Stimulated activated naive CD8-positive, alpha-beta T cell treated with anti-CD3 and anti-CD28 coated beads, Interleukin-15, Interleukin-2, amounts not matched to agents 100 ng/mL and 50 ng/mL, for 24 hours (primary cell): ENCODE data around the gene KAT7.

Experiments
- H3K27ac Mint-ChIP-seq: one replicate; pipeline ENCODE4 v1.8.0; 2021; ENCODE audit warnings: mild to moderate bottlenecking, mixed read lengths
- H3K27me3 Mint-ChIP-seq: one replicate; pipeline ENCODE4 v1.8.0; 2021; ENCODE audit warnings: mixed read lengths
- H3K36me3 Mint-ChIP-seq: one replicate; pipeline ENCODE4 v1.8.0; 2021; ENCODE audit warnings: low read depth, mixed read lengths
- H3K4me1 Mint-ChIP-seq: one replicate; pipeline ENCODE4 v1.8.0; 2021; ENCODE audit warnings: low read depth, mixed read lengths
- H3K4me3 Mint-ChIP-seq: one replicate; pipeline ENCODE4 v1.8.0; 2021; ENCODE audit warnings: mild to moderate bottlenecking, mixed read lengths
- H3K9me3 Mint-ChIP-seq: one replicate; pipeline ENCODE4 v1.8.0; 2021; ENCODE audit warnings: mixed read lengths

The KAT7 gene

DNA sequence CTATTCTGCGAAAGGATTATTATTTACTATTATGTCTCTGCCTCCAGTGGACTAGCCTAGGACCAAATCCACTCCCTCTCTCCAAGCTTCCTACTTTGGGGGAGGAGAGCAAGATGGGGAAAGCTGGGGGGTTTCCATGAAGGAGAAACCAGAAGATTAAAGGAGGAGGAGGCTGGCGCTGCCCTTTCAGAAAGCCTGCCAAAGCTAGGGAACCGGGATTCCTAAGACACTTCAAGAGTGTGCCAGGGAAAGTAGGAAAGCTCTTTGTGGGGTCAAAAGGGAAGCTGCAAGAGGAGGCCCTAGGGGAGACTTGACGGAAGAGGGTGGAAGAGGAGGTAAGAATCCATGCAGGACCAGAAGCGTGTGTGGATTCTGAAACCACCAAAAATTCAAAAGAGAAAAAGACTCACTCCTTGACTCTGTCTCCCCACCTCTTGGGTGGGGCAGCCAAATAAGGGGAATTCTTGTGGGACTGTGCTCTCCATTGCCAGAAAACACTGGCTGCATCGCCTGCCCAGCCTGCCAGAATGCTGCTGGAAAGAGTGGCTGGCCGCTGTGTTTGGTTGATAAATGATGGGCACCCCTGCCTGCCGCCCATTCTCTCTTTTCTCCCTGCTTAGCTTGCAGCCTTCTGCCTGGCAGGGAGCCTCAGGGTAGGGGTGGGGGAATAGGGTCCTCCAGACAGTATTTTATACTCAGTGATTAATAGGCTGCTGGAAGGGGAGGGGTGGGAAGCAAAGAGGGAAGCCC, 11.8 kb upstream of the KAT7 start:
- no peak overlapping the region for H3K27ac Mint-ChIP-seq
- H3K4me1 Mint-ChIP-seq: peaks cover 24% of the 10 kb centered on the region
- H3K9me3 Mint-ChIP-seq: no peaks in the 10 kb centered on the region
- no peaks in the 10 kb centered on the region for H3K36me3 Mint-ChIP-seq
- H3K27me3 Mint-ChIP-seq: no peaks in the 10 kb centered on the region
- H3K4me3 Mint-ChIP-seq: no peak overlapping the region

DNA sequence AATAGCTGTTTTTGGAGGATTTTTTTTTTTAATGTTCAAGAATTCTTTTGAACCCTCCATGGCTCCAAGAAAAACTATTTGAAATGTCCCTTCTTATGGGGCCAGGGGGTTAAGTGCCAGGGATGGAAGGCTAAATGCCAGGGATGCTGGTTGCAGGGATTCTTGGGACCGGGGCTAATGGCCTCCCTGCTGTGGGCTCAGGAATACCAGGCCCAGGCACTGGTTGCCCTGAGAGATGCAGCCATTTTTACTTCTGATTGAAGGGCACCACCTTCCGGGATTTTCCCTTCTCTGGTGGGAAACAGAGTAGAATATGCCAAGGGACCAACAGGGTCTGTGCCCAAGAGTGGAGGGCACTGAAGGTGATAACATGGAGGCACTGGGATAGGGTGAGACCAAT, 10.9 kb upstream of the KAT7 start:
- no peak overlapping the region for H3K4me3 Mint-ChIP-seq
- no peak overlapping the region for H3K27ac Mint-ChIP-seq
- no peaks in the 10 kb centered on the region for H3K27me3 Mint-ChIP-seq
- no peaks in the 10 kb centered on the region for H3K9me3 Mint-ChIP-seq
- H3K36me3 Mint-ChIP-seq: no peaks in the 10 kb centered on the region
- H3K4me1 Mint-ChIP-seq: peaks cover 24% of the 10 kb centered on the region

DNA sequence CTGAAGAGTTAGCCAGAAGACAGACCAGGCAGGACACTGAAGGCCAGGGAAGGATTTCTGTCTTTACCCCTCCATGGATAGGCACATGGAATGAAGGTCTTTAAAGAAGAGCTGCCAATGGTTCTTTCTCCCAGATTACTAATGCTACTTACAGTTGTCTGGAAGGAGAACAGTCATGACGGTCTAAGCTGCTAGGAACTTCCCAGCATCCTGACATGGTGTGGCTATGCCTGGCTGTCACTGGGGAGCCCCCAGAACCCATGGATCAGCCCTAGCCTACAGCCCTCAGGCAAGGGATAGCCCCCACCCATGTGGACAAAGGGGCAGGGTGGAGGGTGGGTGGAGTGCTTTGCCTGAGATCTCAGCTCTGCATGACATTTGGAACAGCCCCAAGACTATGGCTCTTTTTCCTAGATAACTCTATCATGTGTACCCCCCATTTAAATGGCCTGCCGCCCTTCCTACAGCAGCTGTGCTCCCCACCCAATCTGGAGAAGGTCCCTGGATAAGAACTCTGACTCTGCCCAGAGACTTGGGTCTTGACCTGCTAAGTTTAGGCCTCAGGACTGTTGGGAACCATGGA, 9.2 kb upstream of the KAT7 start:
- H3K9me3 Mint-ChIP-seq: no peaks in the 10 kb centered on the region
- no peak overlapping the region for H3K4me3 Mint-ChIP-seq
- peaks cover 24% of the 10 kb centered on the region for H3K4me1 Mint-ChIP-seq
- no peaks in the 10 kb centered on the region for H3K27me3 Mint-ChIP-seq
- H3K27ac Mint-ChIP-seq: no peak overlapping the region
- no peaks in the 10 kb centered on the region for H3K36me3 Mint-ChIP-seq

DNA sequence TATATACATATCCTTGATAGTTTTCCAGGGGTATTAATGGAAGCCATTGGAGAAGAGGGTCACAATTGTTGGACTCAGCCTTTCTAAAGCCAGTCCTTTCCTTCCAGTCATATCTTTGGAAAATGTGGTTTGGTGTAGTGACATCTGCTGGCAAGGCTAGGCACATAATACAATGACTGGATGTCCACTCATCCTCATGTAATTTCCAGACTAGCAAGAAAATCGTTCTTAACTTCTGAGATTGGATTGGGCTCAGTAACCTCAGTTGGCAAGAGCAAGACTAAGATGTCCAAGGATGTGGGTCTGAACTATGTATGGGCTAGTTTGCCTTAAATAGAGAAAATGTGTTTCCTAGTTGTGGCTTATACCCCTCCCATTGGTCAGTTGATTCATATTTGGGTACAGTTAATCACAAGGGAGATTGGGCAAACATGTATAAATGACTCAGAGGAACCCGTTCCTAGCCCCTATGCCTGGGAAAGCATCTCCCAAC, 8.7 kb upstream of the KAT7 start:
- Mint-ChIP-seq H3K36me3 (no peaks in the 10 kb centered on the region), H3K27ac (peak overlapping the region; percentile 12), H3K27me3 (no peaks in the 10 kb centered on the region), H3K4me3 (no peak overlapping the region), H3K9me3 (no peaks in the 10 kb centered on the region), H3K4me1 (peaks cover 24% of the 10 kb centered on the region)

DNA sequence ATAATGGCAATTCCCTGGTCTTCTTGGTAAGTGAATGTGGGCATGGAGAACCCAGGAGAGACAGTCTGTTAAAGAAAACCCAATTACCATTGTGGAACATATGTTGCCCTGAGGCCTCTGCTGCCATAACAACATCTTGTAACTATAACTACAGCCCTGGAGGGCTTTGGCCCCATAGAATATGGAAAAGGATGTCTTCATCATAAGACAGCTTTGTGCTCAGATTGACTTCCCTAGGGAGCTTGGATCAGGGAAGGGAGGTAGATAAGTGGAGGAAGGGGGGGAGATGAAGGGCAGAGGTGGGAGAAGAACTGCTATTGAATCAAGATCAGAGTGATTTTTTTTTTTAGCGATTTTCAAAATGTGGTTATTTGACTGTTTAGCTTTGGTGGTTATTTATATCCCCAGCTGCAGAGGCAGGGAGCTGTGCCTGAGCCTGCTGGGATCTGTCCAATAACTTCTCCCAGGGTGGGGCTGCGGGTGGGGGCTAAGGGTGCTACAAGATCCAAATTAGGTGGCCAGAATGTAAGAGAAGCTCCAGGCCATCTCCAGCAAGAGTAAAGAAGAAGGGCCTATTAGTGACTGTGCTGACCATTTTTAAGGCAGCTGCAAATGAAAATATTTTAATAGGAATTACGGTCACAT, 5.3 kb upstream of the KAT7 start:
- no peaks in the 10 kb centered on the region for H3K36me3 Mint-ChIP-seq
- no peaks in the 10 kb centered on the region for H3K27me3 Mint-ChIP-seq
- peaks cover 33% of the 10 kb centered on the region for H3K4me1 Mint-ChIP-seq
- H3K4me3 Mint-ChIP-seq: no peak overlapping the region
- H3K9me3 Mint-ChIP-seq: no peaks in the 10 kb centered on the region
- H3K27ac Mint-ChIP-seq: no peak overlapping the region

DNA sequence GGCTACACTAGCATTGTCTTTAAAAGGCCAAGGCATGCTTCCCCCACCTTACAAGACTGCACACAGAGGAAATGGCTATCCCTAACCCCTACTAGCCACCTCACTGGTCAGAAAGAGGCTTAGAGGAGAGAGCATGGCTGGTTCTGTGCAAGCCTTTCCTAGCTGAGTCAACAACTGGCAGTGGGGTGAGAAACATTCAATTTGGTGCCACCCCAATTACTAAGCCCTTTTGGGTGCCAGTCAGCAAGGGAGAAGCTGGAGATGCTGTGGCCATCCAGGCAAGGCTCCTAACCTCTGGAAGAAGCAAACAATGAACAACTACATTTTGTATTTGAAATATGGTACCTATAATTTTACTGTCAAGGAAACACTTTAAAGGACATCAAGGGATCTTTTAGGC, 4.7 kb upstream of the KAT7 start:
- Mint-ChIP-seq H3K4me3 (no peak overlapping the region), H3K9me3 (no peaks in the 10 kb centered on the region), H3K27me3 (no peaks in the 10 kb centered on the region), H3K4me1 (peaks cover 35% of the 10 kb centered on the region), H3K36me3 (no peaks in the 10 kb centered on the region), H3K27ac (no peak overlapping the region)

DNA sequence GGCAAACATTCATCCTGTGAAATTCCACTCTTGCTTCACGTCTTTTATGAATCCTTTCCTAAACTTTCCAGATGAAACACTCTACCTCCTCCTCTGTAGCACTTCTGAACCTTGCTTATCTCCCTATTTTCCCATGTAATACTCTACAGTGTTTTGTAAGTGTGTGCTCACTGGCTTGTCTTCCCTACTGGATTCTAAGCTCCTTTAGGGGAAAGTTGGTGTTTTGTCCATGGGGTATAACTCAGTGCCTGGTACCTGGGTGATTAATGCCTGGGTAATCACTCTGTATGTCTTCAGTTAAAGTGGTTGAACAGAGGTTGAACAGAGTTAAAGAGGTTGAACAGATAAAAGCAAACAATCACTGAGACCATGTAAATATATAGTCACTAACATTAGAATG, 3.8 kb upstream of the KAT7 start:
- H3K9me3 Mint-ChIP-seq: no peaks in the 10 kb centered on the region
- no peak overlapping the region for H3K27ac Mint-ChIP-seq
- no peaks in the 10 kb centered on the region for H3K27me3 Mint-ChIP-seq
- peaks cover 36% of the 10 kb centered on the region for H3K4me1 Mint-ChIP-seq
- peaks cover 6% of the 10 kb centered on the region for H3K36me3 Mint-ChIP-seq
- H3K4me3 Mint-ChIP-seq: no peak overlapping the region

DNA sequence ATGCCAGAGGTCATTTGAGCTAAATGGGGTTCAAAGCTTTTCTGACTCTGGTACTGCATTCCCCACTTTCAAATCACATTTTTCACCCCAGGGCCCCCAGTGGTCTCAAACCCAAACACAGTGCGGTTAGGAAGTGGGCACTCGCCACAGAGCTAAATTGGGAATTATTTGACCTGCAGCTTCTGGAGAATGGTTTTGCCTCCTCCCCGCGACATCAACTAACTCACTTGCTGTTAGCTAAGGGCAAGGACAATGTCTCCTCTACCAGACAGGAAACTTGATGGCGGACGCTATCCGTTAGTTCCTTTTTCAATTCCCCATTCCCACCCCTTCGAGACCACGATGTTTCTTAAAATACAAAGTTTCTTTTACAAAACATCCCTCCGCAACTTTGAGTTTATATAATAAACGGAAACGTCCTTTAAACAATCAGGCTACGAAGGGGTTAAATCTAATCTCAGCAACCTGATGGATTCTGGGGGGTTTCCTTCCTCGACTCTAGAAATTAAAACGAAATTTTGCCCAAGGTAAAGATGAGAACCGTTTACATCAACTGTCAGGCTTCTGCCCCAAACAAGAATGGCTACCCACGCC, 500 bp upstream of the KAT7 start:
- no peaks in the 10 kb centered on the region for H3K9me3 Mint-ChIP-seq
- H3K27ac Mint-ChIP-seq: peak overlapping the region; percentile 97
- peaks cover 50% of the 10 kb centered on the region for H3K4me1 Mint-ChIP-seq
- peaks cover 36% of the 10 kb centered on the region for H3K36me3 Mint-ChIP-seq
- H3K27me3 Mint-ChIP-seq: no peaks in the 10 kb centered on the region
- H3K4me3 Mint-ChIP-seq: peak overlapping the region; percentile 93

DNA sequence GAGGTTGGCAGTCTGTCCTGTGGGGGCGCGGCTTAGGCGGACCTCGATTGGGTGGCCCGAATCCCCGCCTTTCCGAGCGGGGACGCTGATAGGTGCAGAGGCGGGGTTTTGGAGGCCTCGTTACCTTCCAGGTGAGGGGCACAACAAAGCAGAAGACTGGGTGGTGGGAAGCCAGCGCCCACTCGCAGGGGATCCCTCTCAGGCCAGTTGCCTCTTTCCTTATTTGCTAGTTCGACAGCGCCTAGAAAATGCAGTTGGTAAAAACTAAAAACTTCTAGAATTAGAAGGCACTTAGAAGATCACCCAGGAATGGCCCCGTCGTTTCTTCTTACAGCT, 730 bp downstream of the KAT7 start:
- Mint-ChIP-seq H3K27ac (peak overlapping the region; percentile 97), H3K4me1 (peaks cover 59% of the 10 kb centered on the region), H3K27me3 (no peaks in the 10 kb centered on the region), H3K4me3 (peak overlapping the region; percentile 93), H3K9me3 (no peaks in the 10 kb centered on the region), H3K36me3 (peaks cover 48% of the 10 kb centered on the region)

DNA sequence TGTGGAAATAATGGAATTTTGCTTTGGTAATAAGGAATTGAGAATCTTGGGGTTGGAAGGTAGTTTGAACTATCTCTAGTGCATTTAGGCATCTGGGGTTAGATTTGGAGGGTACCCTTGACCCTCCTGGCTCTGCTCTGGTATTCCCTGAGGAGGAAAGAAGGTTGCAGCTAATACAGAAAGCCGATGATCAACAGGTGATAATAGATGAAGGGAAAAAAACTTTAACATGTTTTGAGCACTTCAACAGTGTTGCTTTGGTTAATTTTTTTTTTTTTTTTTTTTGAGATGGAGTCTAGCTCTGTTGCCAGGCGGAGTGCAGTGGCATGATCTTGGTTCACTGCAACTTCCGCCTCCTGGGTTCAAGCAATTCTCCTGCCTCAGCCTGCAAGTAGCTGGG, 4.8 kb downstream of the KAT7 start:
- no peak overlapping the region for H3K27ac Mint-ChIP-seq
- peaks cover 80% of the 10 kb centered on the region for H3K36me3 Mint-ChIP-seq
- H3K9me3 Mint-ChIP-seq: no peaks in the 10 kb centered on the region
- H3K4me3 Mint-ChIP-seq: no peak overlapping the region
- H3K27me3 Mint-ChIP-seq: no peaks in the 10 kb centered on the region
- H3K4me1 Mint-ChIP-seq: peaks cover 86% of the 10 kb centered on the region

DNA sequence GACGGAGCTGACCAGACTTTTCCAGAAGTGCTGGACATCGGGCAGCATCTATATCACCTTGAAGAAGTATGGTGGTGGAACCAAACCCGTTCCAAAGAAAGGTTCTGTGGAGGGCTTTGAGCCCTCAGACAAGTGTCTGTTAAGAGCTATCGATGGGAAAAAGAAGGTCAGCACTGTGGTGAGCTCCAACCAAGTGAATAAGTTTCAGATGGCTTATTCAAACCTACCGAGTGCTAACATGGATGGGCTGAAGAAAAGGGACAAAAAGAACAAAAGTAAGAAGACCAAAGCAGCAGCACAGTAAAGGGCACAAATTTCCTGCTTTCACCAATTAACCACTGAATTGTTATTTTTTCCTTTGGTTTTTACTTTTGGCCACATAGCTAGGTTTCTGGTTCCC, 6.9 kb downstream of the KAT7 start:
- peak overlapping the region; percentile 92 for H3K27ac Mint-ChIP-seq
- no peaks in the 10 kb centered on the region for H3K9me3 Mint-ChIP-seq
- H3K4me1 Mint-ChIP-seq: peaks cover 81% of the 10 kb centered on the region
- no peaks in the 10 kb centered on the region for H3K27me3 Mint-ChIP-seq
- H3K36me3 Mint-ChIP-seq: peaks cover 82% of the 10 kb centered on the region
- H3K4me3 Mint-ChIP-seq: peak overlapping the region; percentile 63

DNA sequence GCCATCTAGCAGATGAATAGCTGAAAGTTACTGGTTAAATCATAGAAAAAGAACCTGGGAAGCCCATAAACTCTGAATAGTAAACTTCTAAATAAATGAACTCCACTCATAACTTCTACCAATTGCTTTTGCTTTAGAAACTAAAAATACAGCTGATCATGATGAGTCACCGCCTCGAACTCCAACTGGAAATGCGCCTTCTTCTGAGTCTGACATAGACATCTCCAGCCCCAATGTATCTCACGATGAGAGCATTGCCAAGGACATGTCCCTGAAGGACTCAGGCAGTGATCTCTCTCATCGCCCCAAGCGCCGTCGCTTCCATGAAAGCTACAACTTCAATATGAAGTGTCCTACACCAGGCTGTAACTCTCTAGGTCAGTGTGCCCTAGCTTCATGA, 9.7 kb downstream of the KAT7 start:
- H3K4me1 Mint-ChIP-seq: peaks cover 53% of the 10 kb centered on the region
- H3K36me3 Mint-ChIP-seq: peaks cover 66% of the 10 kb centered on the region
- no peaks in the 10 kb centered on the region for H3K9me3 Mint-ChIP-seq
- H3K27me3 Mint-ChIP-seq: no peaks in the 10 kb centered on the region
- H3K4me3 Mint-ChIP-seq: no peak overlapping the region
- peak overlapping the region; percentile 8 for H3K27ac Mint-ChIP-seq

DNA sequence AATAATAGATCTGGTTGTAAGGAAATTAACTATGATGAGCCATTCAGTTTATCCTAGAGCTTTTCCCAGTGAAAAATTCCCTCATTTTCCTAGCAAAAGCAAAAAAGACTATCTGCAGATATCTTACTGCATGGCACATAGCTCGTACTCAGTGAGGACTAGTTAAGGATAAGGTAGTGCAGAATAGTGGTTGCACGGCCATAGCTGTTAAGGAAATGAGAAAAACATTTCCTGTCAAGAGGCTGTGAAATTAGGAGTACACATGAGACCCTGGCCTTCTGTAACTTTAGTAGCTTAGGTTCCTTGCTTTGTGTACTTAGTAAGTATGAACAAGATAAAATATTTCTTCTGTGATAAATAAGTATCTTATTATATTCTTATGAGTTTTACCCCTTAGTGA, 10.3 kb downstream of the KAT7 start:
- Mint-ChIP-seq H3K27me3 (no peaks in the 10 kb centered on the region), H3K27ac (no peak overlapping the region), H3K4me3 (no peak overlapping the region), H3K36me3 (peaks cover 62% of the 10 kb centered on the region), H3K4me1 (peaks cover 50% of the 10 kb centered on the region), H3K9me3 (no peaks in the 10 kb centered on the region)

DNA sequence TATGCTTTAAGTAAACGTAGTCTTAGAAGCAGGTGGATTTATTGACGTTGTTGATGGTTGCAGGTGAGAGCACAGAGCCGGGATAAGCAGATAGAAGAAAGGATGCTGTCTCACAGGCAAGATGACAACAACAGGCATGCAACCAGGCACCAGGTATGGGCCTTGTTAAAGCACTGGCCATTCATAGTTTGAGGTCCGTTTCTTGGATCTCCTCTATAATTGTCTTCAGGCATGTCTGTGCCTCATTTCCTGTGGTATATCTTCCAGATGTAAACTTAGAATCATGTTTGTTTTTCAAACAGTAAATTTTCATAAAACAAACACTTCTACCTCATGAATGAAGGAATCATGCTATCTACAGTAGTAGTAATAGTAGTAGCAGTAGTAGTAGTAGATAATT, 20.6 kb downstream of the KAT7 start:
- Mint-ChIP-seq H3K36me3 (peaks cover 69% of the 10 kb centered on the region), H3K27ac (no peak overlapping the region), H3K27me3 (no peaks in the 10 kb centered on the region), H3K4me3 (no peak overlapping the region), H3K9me3 (no peaks in the 10 kb centered on the region), H3K4me1 (peaks cover 8% of the 10 kb centered on the region)

DNA sequence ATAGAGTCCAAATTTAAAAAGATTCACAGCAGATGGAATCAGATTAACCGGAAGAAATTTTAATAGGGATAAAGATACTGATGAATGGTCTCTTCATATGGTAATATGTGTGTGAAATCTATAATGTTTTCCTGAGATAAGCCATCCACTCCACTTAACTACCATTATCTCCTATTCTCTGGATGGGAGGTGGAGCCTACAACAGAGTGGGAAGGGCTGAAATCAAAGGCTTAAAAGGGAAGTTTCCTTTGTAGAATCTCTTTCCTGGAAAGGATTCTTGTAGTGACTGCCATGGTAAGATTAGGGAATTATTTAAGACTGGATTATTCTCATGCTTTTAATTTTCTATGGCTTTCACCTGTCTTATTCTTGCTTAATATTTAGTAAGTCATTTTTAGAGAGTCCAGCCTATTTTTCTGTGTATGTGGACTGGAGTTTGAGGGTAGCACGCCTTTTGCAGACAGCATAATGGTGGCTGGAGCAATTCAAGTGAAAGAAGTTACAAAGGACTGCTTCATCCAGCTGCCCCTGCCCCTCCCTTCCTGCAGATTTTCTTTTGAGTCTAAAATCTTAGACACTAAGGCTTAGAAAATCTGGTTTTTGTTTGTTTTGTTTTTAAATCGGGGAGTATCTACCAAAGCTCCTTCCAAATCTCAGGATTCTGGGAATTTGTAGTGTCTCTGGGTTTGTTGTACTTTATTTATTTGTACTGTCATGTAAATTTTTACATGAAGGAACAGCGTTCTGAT, 26.5 kb downstream of the KAT7 start:
- no peaks in the 10 kb centered on the region for H3K27me3 Mint-ChIP-seq
- no peaks in the 10 kb centered on the region for H3K9me3 Mint-ChIP-seq
- H3K4me1 Mint-ChIP-seq: peaks cover 53% of the 10 kb centered on the region
- H3K4me3 Mint-ChIP-seq: no peak overlapping the region
- peaks cover 68% of the 10 kb centered on the region for H3K36me3 Mint-ChIP-seq
- no peak overlapping the region for H3K27ac Mint-ChIP-seq
